ENCODE measurements around the gene DNAJA3. TPM values are rescaled to one million over a fixed set of nuclear protein-coding genes. Genes with fewer than 3 reads are reported as not detected.
A peak's percentile ranks its signal among the peaks of the same experiment; 100 is the strongest.

DNAJA3 gene
- total RNA-seq, 1 donor from 2014 or later: 40.6 TPM

- no peak for TF ChIP-seq CTCF (conservative IDR thresholded peaks at IDR 0.05; ENCODE audit: low read depth, low read length)
- no peak for DNase-seq (ENCODE audit: low read depth)
- H3K4me3 ChIP-seq (ENCODE audit: low read depth, low read length): no peak overlapping the region
These were observed 73.5 kb downstream of the DNAJA3 start for GRCh38 chr16:4499196-4499555.

- DNase-seq (ENCODE audit: low read depth): peak; percentile 74
- no peak overlapping the region for H3K4me3 ChIP-seq (ENCODE audit: low read depth, low read length)
These were observed 74.6 kb downstream of the DNAJA3 start for GRCh38 chr16:4500272-4500671.

DNA sequence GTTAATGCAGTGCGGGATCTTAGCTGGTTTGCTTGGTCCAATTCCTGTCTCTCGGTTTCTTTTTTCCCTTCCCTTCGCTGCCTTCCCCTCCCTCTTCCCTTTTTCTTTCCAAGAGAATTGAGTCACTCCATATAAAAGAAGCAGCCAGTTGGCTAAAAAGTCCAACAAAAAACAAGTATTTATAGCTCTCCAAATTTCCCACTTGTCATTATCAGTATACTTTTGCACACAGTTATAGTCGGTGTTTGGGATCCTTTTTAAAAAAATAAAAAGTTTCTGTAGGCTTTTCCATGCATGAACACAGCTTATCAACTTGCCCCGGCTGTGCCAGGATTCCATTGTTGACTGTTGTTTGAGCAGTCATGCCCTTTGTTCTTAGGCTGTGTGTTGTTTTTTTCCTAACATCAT, 75.4 kb downstream of the DNAJA3 start:
- no peak for TF ChIP-seq CTCF (conservative IDR thresholded peaks at IDR 0.05; ENCODE audit: low read depth, low read length)
- DNase-seq (ENCODE audit: low read depth): no peak
- H3K4me3 ChIP-seq (ENCODE audit: low read depth, low read length): no peak overlapping the region

More at GRCh38 chr16:4500272-4500671, 74.6 kb downstream of the DNAJA3 start:
- no peak for TF ChIP-seq CTCF (conservative IDR thresholded peaks at IDR 0.05; ENCODE audit: low read depth, low read length)

GRCh38 chr16:4505356-4506147, 79.9 kb downstream of the DNAJA3 start:
- DNase-seq (ENCODE audit: low read depth): no peak
- TF ChIP-seq CTCF (conservative IDR thresholded peaks at IDR 0.05; ENCODE audit: low read depth, low read length): no peak
- H3K4me3 ChIP-seq (ENCODE audit: low read depth, low read length): no peak overlapping the region

Other genes with a start within 250 kb of the DNAJA3 start
- not detected in 2 replicates for gene SRL, start 183.8 kb upstream of the DNAJA3 start, total RNA-seq
- gene TFAP4, start 152.8 kb upstream of the DNAJA3 start, total RNA-seq: 4.0 and 10.5 TPM in 2 replicates
- gene GLIS2, start 109.8 kb upstream of the DNAJA3 start, total RNA-seq: 2.2 and 4.6 TPM in 2 replicates
- 75.1 and 87.4 TPM in 2 replicates for gene PAM16, start 74.5 kb upstream of the DNAJA3 start, total RNA-seq
- gene VASN, start 54.0 kb upstream of the DNAJA3 start, total RNA-seq: 19.0 and 33.7 TPM in 2 replicates
- 35.5 and 101 TPM in 2 replicates for gene CORO7, start 9.3 kb upstream of the DNAJA3 start, total RNA-seq
- 120 and 177 TPM in 2 replicates for gene NMRAL1, start 48.8 kb downstream of the DNAJA3 start, total RNA-seq
- 75.9 and 105 TPM in 2 replicates for gene HMOX2, start 50.5 kb downstream of the DNAJA3 start, total RNA-seq
- 13.8 and 30.3 TPM in 2 replicates for gene CDIP1, start 112.9 kb downstream of the DNAJA3 start, total RNA-seq
- gene C16orf96, start 130.5 kb downstream of the DNAJA3 start, total RNA-seq: not detected in 2 replicates
- 9.2 and 10.4 TPM in 2 replicates for gene UBALD1, start 189.0 kb downstream of the DNAJA3 start, total RNA-seq
- 40.6 and 41.3 TPM in 2 replicates for gene MGRN1, start 199.0 kb downstream of the DNAJA3 start, total RNA-seq

All from epithelial cell of proximal tubule (primary cell).